HEK293 (cell line): ENCODE data around the gene CENPB.

Experiments
- CTCF ChIA-PET: fragments of 350-600 bp; formaldehyde crosslinking; extraction: SDS; loops from one replicate; lab custom pipeline; 2021; ENCODE audit warnings: antibody characterized with exemption; lab: Yijun Ruan, JAX
- POLR2A ChIA-PET: fragments of 300-600 bp; formaldehyde crosslinking; extraction: SDS; loops from one replicate; lab custom pipeline; 2020; ENCODE audit warnings: antibody characterized with exemption, inconsistent platforms; lab: Yijun Ruan, JAX
- H3K27ac ChIP-seq: fragments of 200-500 bp; sonication (Bioruptor generic); 2 replicates; pipeline ENCODE4 v1.5.1; 2014; ENCODE audit warnings: low read depth, low read length, control low read depth, inconsistent platforms; ENCODE audit errors: extremely low read depth
- H3K36me3 ChIP-seq, 2 experiments: fragments of 200-500 bp in 1 of 2; sonication (Bioruptor generic) in 1 of 2; 1 replicate in 1 of 2; 2 replicates in 1 of 2; pipeline ENCODE4 v1.5.1; 2014 to 2017; ENCODE audit warnings: inconsistent platforms in 2 of 2, low read length in 2 of 2; ENCODE audit not compliant: control insufficient read depth in 2 of 2, insufficient read depth in 1 of 2
- H3K4me1 ChIP-seq: fragments of 200-500 bp; sonication (Bioruptor generic); 2 replicates; pipeline ENCODE4 v1.5.1; 2014; ENCODE audit warnings: mild to moderate bottlenecking, low read length, inconsistent platforms; ENCODE audit not compliant: control insufficient read depth, insufficient read depth
- H3K4me3 ChIP-seq: 2 replicates; pipeline ENCODE4 v1.5.1; 2011; ENCODE audit warnings: low read depth, mild to moderate bottlenecking, control low read depth, low read length, moderate library complexity
- H3K9me3 ChIP-seq: fragments of 200-500 bp; sonication (Bioruptor generic); 2 replicates; pipeline ENCODE4 v1.5.1; 2014; ENCODE audit warnings: low read depth, low read length, inconsistent platforms; ENCODE audit not compliant: control insufficient read depth, insufficient read depth
- HOXA7 ChIP-seq: sonication (generic); formaldehyde crosslinking; IDR thresholded peaks from 2 replicates; pipeline ENCODE4 v1.8.1; 2022; ENCODE audit warnings: missing genetic modification reagents, borderline replicate concordance
- IKZF3 ChIP-seq: fragments of 450-650 bp; IDR thresholded peaks from 2 replicates; pipeline ENCODE4 v1.5.0; 2018; ENCODE audit warnings: missing biosample characterization, mild to moderate bottlenecking, missing genetic modification characterization, moderate library complexity
- KLF10 ChIP-seq: fragments of 450-650 bp; IDR thresholded peaks from 2 replicates; pipeline ENCODE4 v1.5.1; 2018; ENCODE audit warnings: missing biosample characterization, mild to moderate bottlenecking, missing genetic modification characterization
- MYNN ChIP-seq: fragments of 450-650 bp; formaldehyde crosslinking; IDR thresholded peaks from 2 replicates; pipeline ENCODE4 v1.5.1; 2016; ENCODE audit warnings: missing biosample characterization, missing genetic modification characterization, borderline replicate concordance
- OSR2 ChIP-seq: fragments of 450-650 bp; formaldehyde crosslinking; IDR thresholded peaks from 2 replicates; pipeline ENCODE4 v1.5.1; 2016; ENCODE audit warnings: missing biosample characterization, missing genetic modification characterization
- OVOL3 ChIP-seq: fragments of 450-650 bp; formaldehyde crosslinking; IDR thresholded peaks from 2 replicates; pipeline ENCODE4 v1.5.1; 2016; ENCODE audit warnings: missing biosample characterization, missing genetic modification characterization
- REPIN1 ChIP-seq: fragments of 450-650 bp; formaldehyde crosslinking; IDR thresholded peaks from 2 replicates; pipeline ENCODE4 v1.5.1; 2017; ENCODE audit warnings: missing biosample characterization, missing genetic modification characterization, low read depth
- SETDB1 ChIP-seq: IDR thresholded peaks from one replicate; pipeline ENCODE4 v1.6.1; 2017; ENCODE audit warnings: mild to moderate bottlenecking, low read length, moderate library complexity, mixed read lengths; ENCODE audit not compliant: insufficient read length
- SP3 ChIP-seq: fragments of 450-650 bp; formaldehyde crosslinking; IDR thresholded peaks from 2 replicates; pipeline ENCODE4 v1.5.1; 2016; ENCODE audit warnings: missing biosample characterization, missing genetic modification characterization
- TRIM28 ChIP-seq: IDR thresholded peaks from 2 replicates; pipeline ENCODE4 v1.6.1; 2011; ENCODE audit warnings: low read length, control low read depth, borderline replicate concordance
- YY1 ChIP-seq: fragments of 450-650 bp; formaldehyde crosslinking; IDR thresholded peaks from 2 replicates; pipeline ENCODE4 v1.5.1; 2018; ENCODE audit warnings: missing biosample characterization, missing genetic modification characterization
- ZBTB48 ChIP-seq: fragments of 450-650 bp; formaldehyde crosslinking; IDR thresholded peaks from 2 replicates; pipeline ENCODE4 v1.5.1; 2016; ENCODE audit warnings: missing biosample characterization, missing genetic modification characterization
- ZFP3 ChIP-seq: fragments of 450-650 bp; formaldehyde crosslinking; IDR thresholded peaks from 2 replicates; pipeline ENCODE4 v1.5.1; 2016; ENCODE audit warnings: low read depth, missing biosample characterization, missing genetic modification characterization
- ZFP69B ChIP-seq: fragments of 450-650 bp; formaldehyde crosslinking; IDR thresholded peaks from 2 replicates; pipeline ENCODE4 v1.5.1; 2016; ENCODE audit warnings: missing biosample characterization, missing genetic modification characterization
- ZNF140 ChIP-seq: fragments of 450-650 bp; formaldehyde crosslinking; IDR thresholded peaks from 2 replicates; pipeline ENCODE4 v1.5.1; 2016; ENCODE audit warnings: missing biosample characterization, missing genetic modification characterization
- ZNF174 ChIP-seq: fragments of 450-650 bp; formaldehyde crosslinking; IDR thresholded peaks from 2 replicates; pipeline ENCODE4 v1.5.0; 2017; ENCODE audit warnings: missing biosample characterization, mild to moderate bottlenecking, missing genetic modification characterization
- ZNF202 ChIP-seq: fragments of 450-650 bp; formaldehyde crosslinking; IDR thresholded peaks from 2 replicates; pipeline ENCODE4 v1.5.1; 2016; ENCODE audit warnings: missing biosample characterization, missing genetic modification characterization, borderline replicate concordance
- ZNF221 ChIP-seq: fragments of 450-650 bp; formaldehyde crosslinking; IDR thresholded peaks from 2 replicates; pipeline ENCODE4 v1.5.1; 2017; ENCODE audit warnings: missing biosample characterization, missing genetic modification characterization, borderline replicate concordance
- ZNF366 ChIP-seq: fragments of 450-650 bp; formaldehyde crosslinking; conservative IDR thresholded peaks from 2 replicates; pipeline ENCODE4 v1.5.1; 2016; ENCODE audit warnings: missing biosample characterization, missing genetic modification characterization
- ZNF561 ChIP-seq: fragments of 450-650 bp; IDR thresholded peaks from 2 replicates; pipeline ENCODE4 v1.5.1; 2018; ENCODE audit warnings: missing biosample characterization, missing genetic modification characterization, borderline replicate concordance
- ZNF654 ChIP-seq: fragments of 450-650 bp; formaldehyde crosslinking; IDR thresholded peaks from 2 replicates; pipeline ENCODE4 v1.5.1; 2016; ENCODE audit warnings: low read depth, missing biosample characterization, missing genetic modification characterization
- ZNF701 ChIP-seq: fragments of 450-650 bp; formaldehyde crosslinking; IDR thresholded peaks from 2 replicates; pipeline ENCODE4 v1.5.1; 2016; ENCODE audit warnings: missing biosample characterization, missing genetic modification characterization
- TF ChIP-seq, protein P1 (sequence below): fragments of 450-650 bp; formaldehyde crosslinking; IDR thresholded peaks from 2 replicates; pipeline ENCODE4 v1.5.1; 2017; ENCODE audit warnings: missing biosample characterization, missing genetic modification characterization
- TF ChIP-seq, protein P2 (sequence below): fragments of 450-650 bp; formaldehyde crosslinking; IDR thresholded peaks from 2 replicates; pipeline ENCODE4 v1.5.1; 2016; ENCODE audit warnings: missing biosample characterization, missing genetic modification characterization
- TF ChIP-seq, protein P3 (sequence below): fragments of 450-650 bp; formaldehyde crosslinking; IDR thresholded peaks from 2 replicates; pipeline ENCODE4 v1.5.1; 2016; ENCODE audit warnings: missing biosample characterization, missing genetic modification characterization
- TF ChIP-seq, protein P4 (sequence below): fragments of 450-650 bp; formaldehyde crosslinking; IDR thresholded peaks from 2 replicates; pipeline ENCODE4 v1.5.1; 2016; ENCODE audit warnings: missing biosample characterization, missing genetic modification characterization, borderline replicate concordance

CENPB gene

GRCh38 chr20:3813848-3814581 lies 27.5 kb upstream of the CENPB start (continued):
- TF ChIP-seq, protein P1, sequence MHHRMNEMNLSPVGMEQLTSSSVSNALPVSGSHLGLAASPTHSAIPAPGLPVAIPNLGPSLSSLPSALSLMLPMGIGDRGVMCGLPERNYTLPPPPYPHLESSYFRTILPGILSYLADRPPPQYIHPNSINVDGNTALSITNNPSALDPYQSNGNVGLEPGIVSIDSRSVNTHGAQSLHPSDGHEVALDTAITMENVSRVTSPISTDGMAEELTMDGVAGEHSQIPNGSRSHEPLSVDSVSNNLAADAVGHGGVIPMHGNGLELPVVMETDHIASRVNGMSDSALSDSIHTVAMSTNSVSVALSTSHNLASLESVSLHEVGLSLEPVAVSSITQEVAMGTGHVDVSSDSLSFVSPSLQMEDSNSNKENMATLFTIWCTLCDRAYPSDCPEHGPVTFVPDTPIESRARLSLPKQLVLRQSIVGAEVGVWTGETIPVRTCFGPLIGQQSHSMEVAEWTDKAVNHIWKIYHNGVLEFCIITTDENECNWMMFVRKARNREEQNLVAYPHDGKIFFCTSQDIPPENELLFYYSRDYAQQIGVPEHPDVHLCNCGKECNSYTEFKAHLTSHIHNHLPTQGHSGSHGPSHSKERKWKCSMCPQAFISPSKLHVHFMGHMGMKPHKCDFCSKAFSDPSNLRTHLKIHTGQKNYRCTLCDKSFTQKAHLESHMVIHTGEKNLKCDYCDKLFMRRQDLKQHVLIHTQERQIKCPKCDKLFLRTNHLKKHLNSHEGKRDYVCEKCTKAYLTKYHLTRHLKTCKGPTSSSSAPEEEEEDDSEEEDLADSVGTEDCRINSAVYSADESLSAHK (tag by site-specific recombination): peak; percentile 27; the same call in 1 of the 2 replicates
- TF ChIP-seq ZNF202 (tag by site-specific recombination) (peak; percentile 95; the same call in 1 of the 2 replicates), ZFP3 (tag by site-specific recombination) (no peak; the same call in 1 of the 2 replicates), REPIN1 (tag by site-specific recombination) (no peak), IKZF3 (no peak), TRIM28 (no peak), ZNF654 (peak; percentile 47), SETDB1 (no peak), ZNF174 (tag by site-specific recombination) (no peak), ZNF366 (tag by site-specific recombination) (0 out of 2 replicates have a peak, but pooled peaks have one; percentile 19)

GRCh38 chr20:3812975-3813847 lies 26.7 kb upstream of the CENPB start:
- CTCF ChIA-PET: interaction anchor here (0.6 to 2.6 kb wide), 9 partner anchors 11 to 258 kb away, joined by 3 to 6 read pairs (median 3); partner anchors contain the start of gene CDC25B
- TF ChIP-seq REPIN1 (tag by site-specific recombination) (no peak), MYNN (tag by site-specific recombination) (no peak), YY1 (tag by site-specific recombination) (no peak), HOXA7 (CRISPR knock-in tag) (no peak), ZNF701 (tag by site-specific recombination) (no peak), ZNF221 (tag by site-specific recombination) (no peak), ZFP69B (tag by site-specific recombination) (no peak), ZNF366 (tag by site-specific recombination) (no peak), OVOL3 (tag by site-specific recombination) (no peak), ZNF561 (tag by site-specific recombination) (no peak), KLF10 (tag by site-specific recombination) (no peak), ZBTB48 (no peak), SP3 (tag by site-specific recombination) (no peak), ZNF140 (tag by site-specific recombination) (no peak), OSR2 (tag by site-specific recombination) (peak; percentile 61)
- TF ChIP-seq, protein P2, sequence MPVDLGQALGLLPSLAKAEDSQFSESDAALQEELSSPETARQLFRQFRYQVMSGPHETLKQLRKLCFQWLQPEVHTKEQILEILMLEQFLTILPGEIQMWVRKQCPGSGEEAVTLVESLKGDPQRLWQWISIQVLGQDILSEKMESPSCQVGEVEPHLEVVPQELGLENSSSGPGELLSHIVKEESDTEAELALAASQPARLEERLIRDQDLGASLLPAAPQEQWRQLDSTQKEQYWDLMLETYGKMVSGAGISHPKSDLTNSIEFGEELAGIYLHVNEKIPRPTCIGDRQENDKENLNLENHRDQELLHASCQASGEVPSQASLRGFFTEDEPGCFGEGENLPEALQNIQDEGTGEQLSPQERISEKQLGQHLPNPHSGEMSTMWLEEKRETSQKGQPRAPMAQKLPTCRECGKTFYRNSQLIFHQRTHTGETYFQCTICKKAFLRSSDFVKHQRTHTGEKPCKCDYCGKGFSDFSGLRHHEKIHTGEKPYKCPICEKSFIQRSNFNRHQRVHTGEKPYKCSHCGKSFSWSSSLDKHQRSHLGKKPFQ (tag by site-specific recombination): no peak
- TF ChIP-seq, protein P3, sequence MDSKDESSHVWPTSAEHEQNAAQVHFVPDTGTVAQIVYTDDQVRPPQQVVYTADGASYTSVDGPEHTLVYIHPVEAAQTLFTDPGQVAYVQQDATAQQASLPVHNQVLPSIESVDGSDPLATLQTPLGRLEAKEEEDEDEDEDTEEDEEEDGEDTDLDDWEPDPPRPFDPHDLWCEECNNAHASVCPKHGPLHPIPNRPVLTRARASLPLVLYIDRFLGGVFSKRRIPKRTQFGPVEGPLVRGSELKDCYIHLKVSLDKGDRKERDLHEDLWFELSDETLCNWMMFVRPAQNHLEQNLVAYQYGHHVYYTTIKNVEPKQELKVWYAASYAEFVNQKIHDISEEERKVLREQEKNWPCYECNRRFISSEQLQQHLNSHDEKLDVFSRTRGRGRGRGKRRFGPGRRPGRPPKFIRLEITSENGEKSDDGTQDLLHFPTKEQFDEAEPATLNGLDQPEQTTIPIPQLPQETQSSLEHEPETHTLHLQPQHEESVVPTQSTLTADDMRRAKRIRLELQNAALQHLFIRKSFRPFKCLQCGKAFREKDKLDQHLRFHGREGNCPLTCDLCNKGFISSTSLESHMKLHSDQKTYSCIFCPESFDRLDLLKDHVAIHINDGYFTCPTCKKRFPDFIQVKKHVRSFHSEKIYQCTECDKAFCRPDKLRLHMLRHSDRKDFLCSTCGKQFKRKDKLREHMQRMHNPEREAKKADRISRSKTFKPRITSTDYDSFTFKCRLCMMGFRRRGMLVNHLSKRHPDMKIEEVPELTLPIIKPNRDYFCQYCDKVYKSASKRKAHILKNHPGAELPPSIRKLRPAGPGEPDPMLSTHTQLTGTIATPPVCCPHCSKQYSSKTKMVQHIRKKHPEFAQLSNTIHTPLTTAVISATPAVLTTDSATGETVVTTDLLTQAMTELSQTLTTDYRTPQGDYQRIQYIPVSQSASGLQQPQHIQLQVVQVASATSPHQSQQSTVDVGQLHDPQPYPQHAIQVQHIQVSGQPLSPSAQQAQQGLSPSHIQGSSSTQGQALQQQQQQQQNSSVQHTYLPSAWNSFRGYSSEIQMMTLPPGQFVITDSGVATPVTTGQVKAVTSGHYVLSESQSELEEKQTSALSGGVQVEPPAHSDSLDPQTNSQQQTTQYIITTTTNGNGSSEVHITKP: peak; percentile 72
- TF ChIP-seq, protein P4, sequence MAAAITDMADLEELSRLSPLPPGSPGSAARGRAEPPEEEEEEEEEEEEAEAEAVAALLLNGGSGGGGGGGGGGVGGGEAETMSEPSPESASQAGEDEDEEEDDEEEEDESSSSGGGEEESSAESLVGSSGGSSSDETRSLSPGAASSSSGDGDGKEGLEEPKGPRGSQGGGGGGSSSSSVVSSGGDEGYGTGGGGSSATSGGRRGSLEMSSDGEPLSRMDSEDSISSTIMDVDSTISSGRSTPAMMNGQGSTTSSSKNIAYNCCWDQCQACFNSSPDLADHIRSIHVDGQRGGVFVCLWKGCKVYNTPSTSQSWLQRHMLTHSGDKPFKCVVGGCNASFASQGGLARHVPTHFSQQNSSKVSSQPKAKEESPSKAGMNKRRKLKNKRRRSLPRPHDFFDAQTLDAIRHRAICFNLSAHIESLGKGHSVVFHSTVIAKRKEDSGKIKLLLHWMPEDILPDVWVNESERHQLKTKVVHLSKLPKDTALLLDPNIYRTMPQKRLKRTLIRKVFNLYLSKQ (tag by site-specific recombination): no peak

More at GRCh38 chr20:3812975-3813847, 26.7 kb upstream of the CENPB start:
- no peak overlapping the region for H3K27ac ChIP-seq
- POLR2A ChIA-PET: interaction anchor here (0.5 to 4.2 kb wide), 8 partner anchors 10 to 84 kb away, joined by 3 to 26 read pairs (median 4); partner anchors contain the start of genes ADISSP, CDC25B and CENPB
- H3K4me3 ChIP-seq: no peak overlapping the region
- no peaks in the 10 kb centered on the region for H3K36me3 ChIP-seq
- H3K9me3 ChIP-seq: no peaks in the 10 kb centered on the region
- H3K4me1 ChIP-seq: peaks cover 20% of the 10 kb centered on the region
